ENCODE measurements around the gene AKAP6.
"Not testable (repeated sequence)": the region's sequence is repeated elsewhere in the genome, so short reads cannot be mapped to it uniquely, and the experiment has no call there.

Gene AKAP6

DNA sequence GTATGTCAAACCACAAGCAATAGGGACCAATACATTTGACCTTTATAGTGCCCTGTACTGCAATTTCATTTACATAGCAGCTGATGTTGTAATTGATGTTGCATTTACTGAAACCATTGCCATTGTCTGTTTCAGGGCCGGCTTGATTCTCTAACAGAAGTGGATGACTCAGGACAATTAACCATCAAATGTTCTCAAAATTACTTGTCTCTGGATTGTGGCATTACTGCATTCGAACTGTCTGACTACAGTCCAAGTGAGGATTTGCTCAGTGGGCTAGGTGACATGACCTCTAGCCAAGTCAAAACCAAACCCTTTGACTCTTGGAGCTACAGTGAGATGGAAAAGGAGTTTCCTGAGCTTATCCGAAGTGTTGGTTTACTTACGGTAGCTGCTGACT lies 216.0 kb downstream of the AKAP6 start:
- no peak for DNase-seq

GRCh38 chr14:32545506-32546210 lies 216.6 kb downstream of the AKAP6 start:
- DNase-seq = no peak

DNA sequence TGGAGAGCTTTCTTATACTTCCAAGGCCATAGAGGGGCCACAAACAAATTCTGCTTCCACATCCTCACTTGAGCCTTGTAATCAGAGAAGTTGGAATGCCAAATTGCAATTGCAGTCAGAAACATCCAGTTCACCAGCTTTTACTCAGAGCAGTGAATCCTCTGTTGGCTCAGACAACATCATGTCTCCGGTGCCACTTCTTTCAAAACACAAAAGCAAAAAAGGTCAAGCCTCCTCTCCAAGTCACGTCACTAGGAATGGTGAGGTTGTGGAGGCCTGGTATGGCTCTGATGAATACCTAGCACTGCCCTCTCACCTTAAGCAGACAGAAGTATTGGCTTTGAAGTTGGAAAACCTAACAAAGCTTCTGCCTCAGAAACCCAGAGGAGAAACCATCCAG lies 217.1 kb downstream of the AKAP6 start:
- no peak for DNase-seq

GRCh38 chr14:32552766-32553165 lies 223.7 kb downstream of the AKAP6 start:
- DNase-seq = no peak

- no peak for DNase-seq
These were observed 229.9 kb downstream of the AKAP6 start for GRCh38 chr14:32559048-32559447.

GRCh38 chr14:32559590-32559989 lies 230.5 kb downstream of the AKAP6 start:
- no peak for DNase-seq

- DNase-seq = no peak
These were observed 231.2 kb downstream of the AKAP6 start for GRCh38 chr14:32560209-32560857.

GRCh38 chr14:32561520-32561919 lies 232.4 kb downstream of the AKAP6 start:
- no peak for DNase-seq

- DNase-seq = no peak
These were observed 235.5 kb downstream of the AKAP6 start for GRCh38 chr14:32564596-32564995.

- no peak for DNase-seq
These were observed 236.2 kb downstream of the AKAP6 start for GRCh38 chr14:32565256-32565655.

- DNase-seq = no peak
These were observed 238.7 kb downstream of the AKAP6 start for GRCh38 chr14:32567543-32568384.

- no peak for DNase-seq
These were observed 242.5 kb downstream of the AKAP6 start for GRCh38 chr14:32571551-32571950.

DNA sequence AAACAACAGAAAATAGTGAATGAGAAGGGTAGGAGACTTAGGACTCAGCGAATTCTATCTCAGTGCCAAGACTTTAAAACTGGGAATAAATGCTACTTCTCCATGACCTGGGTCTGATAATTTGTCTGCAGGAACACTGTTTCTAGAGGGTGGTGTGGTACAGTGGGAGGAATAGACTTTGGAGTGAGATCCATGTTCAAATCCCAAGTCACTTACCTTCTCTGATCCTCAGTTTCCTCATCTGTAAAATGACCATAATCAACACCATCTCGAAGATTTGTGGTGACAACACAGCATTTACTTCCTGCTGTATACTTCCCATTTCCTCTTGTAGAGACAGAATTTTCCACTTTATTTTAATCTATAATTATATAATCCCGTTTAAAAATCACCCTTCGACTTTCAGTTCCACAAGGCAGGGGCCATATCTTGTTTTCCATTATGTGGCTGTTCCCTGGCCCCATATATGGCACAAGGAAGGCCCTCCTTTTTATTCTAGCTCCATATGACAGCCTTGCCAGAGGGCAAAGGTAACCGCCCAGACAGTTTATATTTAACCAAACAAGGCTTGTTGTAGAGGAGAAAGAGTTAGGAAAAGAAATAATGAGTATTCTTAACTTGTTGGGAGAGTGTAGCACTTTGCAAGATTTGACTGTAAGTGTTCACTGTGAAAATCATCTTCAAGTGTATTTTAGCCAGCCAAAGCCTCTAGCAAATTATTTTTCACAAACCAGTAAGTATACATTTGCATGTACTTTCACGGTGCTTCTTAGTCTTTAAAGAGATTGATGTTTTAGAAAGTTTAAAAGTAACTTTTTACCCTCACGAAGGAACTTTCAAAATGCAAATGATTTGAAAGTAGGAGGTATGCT lies 243.1 kb downstream of the AKAP6 start:
- DNase-seq = no peak

GRCh38 chr14:32572867-32573150 lies 243.7 kb downstream of the AKAP6 start:
- DNase-seq = no peak

GRCh38 chr14:32574269-32574668 lies 245.2 kb downstream of the AKAP6 start:
- DNase-seq = no peak

- DNase-seq = peak; percentile 44
These were observed 247.1 kb downstream of the AKAP6 start for GRCh38 chr14:32576088-32576795.

DNA sequence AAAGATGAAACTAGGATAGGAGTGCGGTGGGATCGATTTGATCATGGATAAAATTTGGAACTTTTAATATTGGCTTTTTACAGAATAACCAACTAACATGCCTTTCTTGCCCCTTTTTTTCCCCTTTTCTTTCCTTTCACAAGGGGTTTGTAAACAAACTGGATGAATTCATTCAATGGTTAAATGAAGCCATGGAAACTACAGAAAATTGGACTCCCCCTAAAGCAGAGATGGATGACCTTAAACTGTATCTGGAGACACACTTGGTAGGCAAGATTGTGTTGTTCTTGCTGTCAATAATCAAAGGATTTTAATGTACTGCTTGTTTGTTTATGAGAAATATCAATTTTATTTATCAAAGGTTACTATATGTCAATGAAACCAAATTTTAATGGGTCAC lies 247.9 kb downstream of the AKAP6 start:
- DNase-seq = no peak

GRCh38 chr14:32578181-32578580 lies 249.1 kb downstream of the AKAP6 start:
- no peak for DNase-seq

DNA sequence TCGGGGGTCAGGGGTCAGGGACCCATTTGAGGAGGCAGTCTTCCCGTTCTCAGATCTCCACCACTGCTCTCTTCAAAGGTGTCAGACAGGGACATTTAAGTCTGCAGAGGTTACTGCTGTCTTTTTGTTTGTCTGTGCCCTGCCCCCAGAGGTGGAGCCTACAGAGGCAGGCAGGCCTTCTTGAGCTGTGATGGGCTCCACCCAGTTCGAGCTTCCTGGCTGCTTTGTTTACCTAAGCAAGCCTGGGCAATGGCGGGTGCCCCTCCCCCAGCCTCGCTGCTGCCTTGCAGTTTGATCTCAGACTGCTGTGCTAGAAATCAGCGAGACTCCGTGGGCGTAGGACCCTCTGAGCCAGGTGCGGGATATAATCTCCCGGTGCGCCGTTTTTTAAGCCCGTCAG lies 254.3 kb downstream of the AKAP6 start:
- DNase-seq = not testable (repeated sequence)

GRCh38 chr14:32584079-32584478 lies 255.0 kb downstream of the AKAP6 start:
- no peak for DNase-seq

GRCh38 chr14:32587461-32587860 lies 258.4 kb downstream of the AKAP6 start:
- DNase-seq = no peak
